Breast epithelium (tissue), 4 donors: Measurements from ENCODE around the gene CD320. TPM values are rescaled to one million over a fixed set of nuclear protein-coding genes. Genes with fewer than 3 reads are reported as not detected.
A peak's percentile ranks its signal among the peaks of the same experiment; 100 is the strongest.
"Not testable (repeated sequence)": the region's sequence is repeated elsewhere in the genome, so short reads cannot be mapped to it uniquely, and the experiment has no call there.

Source experiments
- DNase-seq, 2 donors: peaks; one replicate each; pipeline ENCODE4 v3.0.0-alpha.2; 2019; ENCODE audit warnings: low spot score in 2 of 2
- H3K27ac ChIP-seq, 2 donors: fragments of 200-600 bp; sonication (generic) in 1 of 2; one replicate each; pipeline ENCODE4 v1.5.1; 2016 to 2019; ENCODE audit warnings: mild to moderate bottlenecking in 1 of 2
- H3K27me3 ChIP-seq, 2 donors: fragments of 200-600 bp; sonication (generic) in 1 of 2; one replicate each; pipeline versions ENCODE4 v1.5.1 to v1.6.0; 2017 to 2019; ENCODE audit warnings: control low read depth in 1 of 2, mild to moderate bottlenecking in 1 of 2
- H3K36me3 ChIP-seq: fragments of 200-600 bp; one replicate; pipeline ENCODE4 v1.5.1; 2019
- H3K4me1 ChIP-seq, 2 donors: fragments of 200-600 bp; sonication (generic); one replicate each; pipeline ENCODE4 v1.5.1; 2016 to 2019; ENCODE audit warnings: control low read depth in 1 of 2
- H3K4me3 ChIP-seq, 3 donors: fragments of 200-600 bp; sonication (generic); 1 replicate in 2 of 3; 2 replicates in 1 of 3; pipeline ENCODE4 v1.5.1; 2016 to 2019; ENCODE audit warnings: mild to moderate bottlenecking in 3 of 3, moderate library complexity in 2 of 3
- H3K9me3 ChIP-seq, 2 donors: fragments of 200-600 bp; sonication (generic) in 1 of 2; one replicate each; pipeline ENCODE4 v1.5.1; 2016 to 2019; ENCODE audit warnings: control low read depth in 1 of 2
- CTCF ChIP-seq, 3 donors: fragments of 450-650 bp; IDR thresholded peaks; one replicate each; pipeline ENCODE4 v1.5.1; 2016 to 2017; ENCODE audit warnings: antibody characterized with exemption in 3 of 3, mild to moderate bottlenecking in 3 of 3, moderate library complexity in 3 of 3
- POLR2A ChIP-seq: fragments of 450-650 bp; IDR thresholded peaks from one replicate; pipeline ENCODE4 v1.6.1; 2016; ENCODE audit warnings: antibody characterized with exemption, mild to moderate bottlenecking, moderate library complexity
- POLR2AphosphoS5 ChIP-seq, 3 donors: sonication (generic); formaldehyde crosslinking; IDR thresholded peaks; one replicate each; pipeline ENCODE4 v1.6.1; 2017; ENCODE audit warnings: antibody characterized with exemption in 3 of 3
- intact Hi-C: fragments of 100-400 bp; cut with DNase I; formaldehyde crosslinking; loops from one replicate; pipeline ENCODE4 v1.15.1; 2023; ENCODE audit warnings: low total_unique reads
- total RNA-seq, 3 donors: library from RNA; depleted of rRNA; stranded (reverse); fragments of >200 nt; gene quantifications; one replicate each; pipeline ENCODE4 v1.1.0, GENCODE V29; 2016

The CD320 gene
- total RNA-seq, 3 donors from 2014 or later, result 26.9 to 98.6 (median 30.9) TPM

- Histone ChIP-seq H3K9me3 (no peaks in the 10 kb centered on the region), H3K27ac (no peak overlapping the region), H3K4me1 (peaks cover 0 to 3% of the 10 kb centered on the region in 2 donors), H3K27me3 (peaks cover 4 to 9% of the 10 kb centered on the region in 2 donors), H3K36me3 (no peaks in the 10 kb centered on the region), H3K4me3 (peak overlapping the region; percentile 49 to 79 (median 57))
- no peak for DNase-seq
- TF ChIP-seq CTCF (IDR thresholded peaks at IDR 0.05) (no peak), POLR2AphosphoS5 (IDR thresholded peaks at IDR 0.05) (no peak), POLR2A (no peak)
- intact Hi-C loops, result no loop called here
Observed at GRCh38 chr19:8343483-8343844, 35.3 kb upstream of the CD320 start.

- Histone ChIP-seq H3K27me3 (peaks cover 4 to 9% of the 10 kb centered on the region in 2 donors), H3K4me3 (peak within 1 kb of the TSS; percentile 49 to 79 (median 57)), H3K9me3 (no peaks in the 10 kb centered on the region), H3K4me1 (peaks cover 0 to 3% of the 10 kb centered on the region in 2 donors), H3K36me3 (no peaks in the 10 kb centered on the region), H3K27ac (peak within 1 kb of the TSS; percentile 74 to 92)
- intact Hi-C loops, result no loop called here
- TF ChIP-seq POLR2AphosphoS5 (IDR thresholded peaks at IDR 0.05) (peak; percentile 26 to 58 (median 40)), POLR2A (peak; percentile 35), CTCF (IDR thresholded peaks at IDR 0.05) (peak in 2 of 3 donors; percentile 16 to 18)
- peak; percentile 91 to 92 for DNase-seq
Observed at GRCh38 chr19:8342684-8343482, 34.7 kb upstream of the CD320 start, which contains the start of gene KANK3. TSS of gene KANK3 (minus strand) at chr19:8343262. CDS start at chr19:8337828, 5,434 bp downstream.

GRCh38 chr19:8342316-8342683 is 34.1 kb upstream of the CD320 start:
- peak overlapping the region; percentile 74 to 92 for H3K27ac ChIP-seq
- TF ChIP-seq POLR2AphosphoS5 (IDR thresholded peaks at IDR 0.05) (no peak), POLR2A (no peak), CTCF (IDR thresholded peaks at IDR 0.05) (no peak)
- no peak for DNase-seq
- peak overlapping the region; percentile 49 to 79 (median 57) for H3K4me3 ChIP-seq
- H3K9me3 ChIP-seq, result no peaks in the 10 kb centered on the region
- H3K4me1 ChIP-seq, result peaks cover 0 to 3% of the 10 kb centered on the region in 2 donors
- intact Hi-C loops, result no loop called here
- H3K27me3 ChIP-seq, result peaks cover 4 to 13% of the 10 kb centered on the region in 2 donors
- no peaks in the 10 kb centered on the region for H3K36me3 ChIP-seq

GRCh38 chr19:8341504-8341903 is 33.3 kb upstream of the CD320 start:
- Histone ChIP-seq H3K27ac (peak overlapping the region in 1 of 2 donors; percentile 92), H3K27me3 (peaks cover 4 to 13% of the 10 kb centered on the region in 2 donors), H3K4me3 (peak overlapping the region in 1 of 3 donors; percentile 79)
- H3K9me3 ChIP-seq, DNase-seq, H3K4me1 ChIP-seq, intact Hi-C loops, H3K36me3 ChIP-seq: not testable (repeated sequence)

- intact Hi-C loops, result no loop called here
- Histone ChIP-seq H3K4me3 (peak overlapping the region in 1 of 3 donors; percentile 2), H3K27ac (peak overlapping the region in 1 of 2 donors; percentile 77), H3K36me3 (no peaks in the 10 kb centered on the region), H3K27me3 (peaks cover 4 to 18% of the 10 kb centered on the region in 2 donors), H3K4me1 (peaks cover 0 to 4% of the 10 kb centered on the region in 2 donors), H3K9me3 (no peaks in the 10 kb centered on the region)
- TF ChIP-seq POLR2A (no peak), POLR2AphosphoS5 (IDR thresholded peaks at IDR 0.05) (peak in 2 of 3 donors; percentile 45 to 86)
- no peak for DNase-seq
Observed at GRCh38 chr19:8340341-8341096, 32.4 kb upstream of the CD320 start.
